ENCODE results near the gene TRERF1.

The TRERF1 gene

DNA sequence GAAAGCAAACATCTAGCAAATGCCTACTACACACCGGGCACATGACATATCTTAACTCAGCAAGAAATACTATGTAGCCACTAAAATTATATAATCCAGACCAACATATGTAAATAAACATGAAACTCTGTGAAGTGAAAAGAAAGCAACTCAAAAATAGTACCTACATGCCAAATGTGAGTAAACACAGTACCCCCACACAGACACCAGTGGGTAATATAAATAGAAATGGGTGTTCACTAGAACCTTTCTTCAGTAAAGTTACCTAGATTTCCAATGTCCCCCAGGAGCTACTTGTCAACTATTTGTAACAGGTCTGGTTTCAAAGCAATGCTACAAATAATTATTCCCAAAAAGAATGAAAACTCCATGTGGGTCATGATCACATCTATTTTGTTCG, 25.5 kb downstream of the TRERF1 start:
- no peak for DNase-seq (ENCODE audit: low read depth)

DNA sequence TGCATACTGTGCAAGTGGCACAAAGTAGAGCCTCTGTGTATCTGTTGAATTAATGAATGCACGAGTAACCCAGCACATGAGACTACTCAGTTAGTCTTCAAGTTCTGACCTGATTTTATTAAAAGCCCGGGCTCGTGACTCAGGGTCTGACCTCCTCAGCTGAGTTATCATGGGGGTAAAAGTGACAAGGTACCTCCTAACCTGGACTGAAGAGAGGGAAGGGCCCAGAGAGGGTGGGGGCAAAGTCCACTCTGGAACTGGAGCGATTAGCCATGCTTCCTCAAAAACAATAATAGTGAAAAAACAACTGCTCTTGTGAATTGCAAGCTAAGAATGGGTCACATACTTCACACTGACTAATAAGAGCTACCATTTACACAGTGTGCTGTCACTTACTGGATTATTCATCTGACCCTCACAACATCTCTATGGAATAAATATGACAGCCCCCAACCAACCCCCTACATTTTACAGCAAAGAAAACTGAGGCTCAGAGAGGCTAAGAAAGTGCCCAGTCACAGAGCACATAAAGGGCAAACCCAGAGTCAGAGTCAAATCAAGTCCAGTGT, 26.7 kb downstream of the TRERF1 start:
- DNase-seq (ENCODE audit: low read depth) = no peak

DNA sequence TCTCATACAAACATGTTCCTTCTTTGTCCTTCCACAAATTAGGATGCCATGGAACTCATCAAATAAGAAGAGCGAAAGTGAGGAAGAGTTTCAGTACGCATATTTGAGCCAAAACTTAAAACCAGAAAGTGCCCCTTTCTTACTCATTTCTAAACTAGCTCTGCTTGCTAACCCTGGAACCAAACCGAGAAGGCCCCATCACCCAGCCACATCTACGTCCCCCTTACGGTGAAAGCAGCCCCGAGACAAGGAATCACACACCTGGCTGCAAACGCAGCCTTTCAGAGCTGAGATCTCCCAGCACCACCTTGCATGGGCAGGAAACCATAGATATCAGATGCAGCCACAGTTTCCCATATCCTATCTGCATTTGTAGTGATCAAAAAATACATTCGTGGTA, 28.5 kb downstream of the TRERF1 start:
- DNase-seq (ENCODE audit: low read depth) = no peak

DNA sequence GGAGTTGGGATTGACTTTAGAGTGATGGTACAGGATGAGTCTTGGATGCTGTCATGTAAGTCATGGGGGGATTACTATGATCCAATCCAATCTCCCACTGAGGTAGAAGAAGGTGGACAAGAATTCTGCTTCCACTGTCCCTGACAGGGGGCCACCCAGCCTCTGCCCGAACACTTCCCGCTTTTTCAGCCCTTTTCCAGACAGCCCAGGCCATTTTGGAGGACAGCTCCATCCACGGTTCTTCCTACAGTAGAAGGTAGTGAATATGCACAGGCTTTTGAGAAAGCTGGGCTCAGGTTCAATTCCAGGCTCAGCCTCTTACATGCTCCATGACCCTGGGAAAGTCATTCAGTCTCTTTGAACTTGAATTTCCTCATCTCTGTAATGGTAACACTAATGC, 31.0 kb downstream of the TRERF1 start:
- no peak for DNase-seq (ENCODE audit: low read depth)

DNA sequence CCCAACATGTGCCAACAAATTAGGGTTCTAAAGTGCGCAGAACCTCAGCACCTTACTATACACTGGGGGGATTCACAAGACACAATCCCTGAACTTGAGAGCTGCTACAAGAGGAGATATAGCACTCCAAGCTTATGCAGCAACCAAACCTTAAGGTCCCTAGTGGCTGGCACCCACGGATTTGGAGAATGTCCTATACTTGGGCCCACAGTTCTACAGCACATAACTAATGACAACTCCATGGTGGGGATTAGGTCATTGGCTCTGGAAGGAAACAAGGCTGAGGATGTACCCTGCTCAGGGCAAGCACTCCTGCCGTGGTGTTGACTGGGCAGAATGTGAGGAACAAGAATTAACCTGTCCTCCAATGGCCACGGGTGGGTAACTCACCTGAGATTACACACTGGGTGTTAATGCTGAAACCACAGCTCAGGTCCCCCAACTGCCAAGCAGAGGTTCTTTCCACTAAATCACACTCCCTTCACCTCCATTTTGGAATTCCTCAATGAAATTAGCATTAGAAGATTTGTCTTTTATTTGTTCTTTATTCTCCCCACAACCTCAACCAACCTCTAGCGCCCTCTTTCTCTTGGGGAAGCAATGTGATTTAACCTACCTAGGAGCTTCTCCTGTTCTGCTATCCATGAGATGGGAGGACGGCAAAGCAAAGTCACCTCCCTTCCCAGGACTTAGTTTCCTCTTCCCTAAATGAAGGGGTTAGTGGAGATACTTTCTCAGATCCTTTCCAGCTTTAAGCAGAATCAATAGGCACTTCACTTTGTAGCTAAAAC, 32.0 kb downstream of the TRERF1 start:
- no peak for DNase-seq (ENCODE audit: low read depth)

DNA sequence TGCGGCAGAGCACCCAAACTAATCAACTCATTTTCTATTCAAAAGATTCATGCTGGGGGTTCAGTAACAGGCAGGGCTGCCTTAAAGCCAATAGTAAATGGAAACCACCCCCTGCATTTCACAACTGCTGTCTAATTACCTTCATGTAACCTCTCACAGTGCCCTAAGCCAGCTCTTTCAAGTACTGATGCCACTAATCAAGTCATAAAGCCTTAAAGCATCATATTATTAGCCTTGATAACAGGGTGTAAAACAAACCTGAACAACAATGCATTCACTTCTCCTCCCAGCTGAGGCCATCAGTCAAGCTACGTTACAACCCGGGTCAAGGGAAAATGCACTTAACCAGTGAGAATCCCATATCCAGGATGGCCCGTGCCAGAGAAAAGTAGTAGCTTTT, 33.0 kb downstream of the TRERF1 start:
- no peak for DNase-seq (ENCODE audit: low read depth)

DNA sequence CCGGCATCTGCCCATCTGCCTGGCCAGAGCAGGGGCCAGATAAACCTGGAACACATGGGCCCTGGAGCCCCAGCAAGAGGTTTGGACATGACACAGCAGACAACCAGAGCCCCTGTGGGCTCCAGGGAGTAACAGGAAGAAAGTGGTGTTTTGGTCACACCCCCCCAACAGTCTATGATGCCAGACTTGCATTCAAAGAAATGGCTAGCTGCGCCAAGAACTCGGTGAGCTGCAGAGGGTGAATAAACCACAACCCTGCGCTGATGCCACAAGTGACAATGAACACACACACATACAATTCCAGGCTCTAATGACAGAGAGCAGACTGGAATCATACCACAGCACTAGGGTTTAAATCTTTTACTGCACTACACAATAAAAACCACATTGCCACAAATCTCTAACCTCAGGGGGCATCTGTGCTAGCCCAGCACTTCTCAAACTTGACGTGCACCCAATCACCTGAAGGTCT, 34.0 kb downstream of the TRERF1 start:
- DNase-seq (ENCODE audit: low read depth) = peak; percentile 15

DNA sequence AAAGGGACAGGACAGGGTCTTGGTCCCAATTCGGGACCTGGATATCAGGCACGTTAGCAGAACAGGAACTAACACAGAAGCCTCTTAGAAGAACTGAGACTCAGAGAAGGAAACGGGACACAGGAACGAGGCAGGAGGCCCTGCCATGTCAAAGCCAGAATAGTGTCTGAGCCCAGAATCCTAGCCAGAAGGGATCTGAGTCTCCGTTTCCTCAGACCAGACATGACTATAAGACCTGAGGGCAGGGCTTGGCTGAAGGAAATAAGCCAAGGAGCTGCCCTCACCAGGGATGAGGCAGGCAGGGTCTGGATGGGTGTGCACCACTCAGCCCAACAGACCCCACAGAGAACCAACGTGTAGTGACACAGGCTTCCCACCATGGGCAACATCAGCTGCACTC, 40.3 kb downstream of the TRERF1 start:
- DNase-seq (ENCODE audit: low read depth) = no peak

DNA sequence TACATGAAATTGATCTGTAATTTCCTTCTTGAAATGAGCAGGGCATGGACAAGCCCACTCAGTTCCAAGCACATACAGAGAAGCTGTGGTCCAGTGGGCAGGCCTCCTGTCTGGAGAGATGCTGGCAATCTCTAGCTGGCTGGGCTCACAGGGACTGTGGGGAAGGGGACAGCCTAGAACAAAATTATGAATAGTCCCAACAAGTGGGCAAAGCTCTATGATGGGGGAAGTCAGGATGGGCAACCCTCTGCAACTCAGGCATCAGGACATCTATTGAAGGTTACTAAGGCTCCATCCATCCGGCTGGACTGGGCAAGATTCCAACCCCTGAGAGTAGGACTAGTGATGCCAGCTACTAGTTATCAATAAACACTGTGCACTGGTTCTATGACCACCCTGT, 40.9 kb downstream of the TRERF1 start:
- DNase-seq (ENCODE audit: low read depth) = no peak

DNA sequence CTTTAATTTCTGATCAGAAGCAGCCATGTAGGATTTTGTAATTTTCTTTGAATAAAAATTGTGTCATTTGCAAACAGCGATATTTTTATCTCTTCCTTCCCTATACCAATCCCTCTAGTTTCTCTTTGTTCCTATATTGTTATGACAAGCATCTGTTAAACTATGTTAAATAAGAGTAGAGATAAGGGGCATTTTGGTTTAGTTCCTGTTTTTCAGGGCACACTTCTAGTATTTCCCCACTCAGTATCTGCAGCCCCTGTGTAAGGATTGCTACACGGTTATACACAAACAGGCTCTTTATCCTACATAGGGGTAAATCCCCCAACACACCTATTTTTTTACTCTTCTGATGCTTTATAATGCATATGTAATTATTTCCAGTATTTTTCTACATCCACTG, 42.1 kb downstream of the TRERF1 start:
- no peak for DNase-seq (ENCODE audit: low read depth)

DNA sequence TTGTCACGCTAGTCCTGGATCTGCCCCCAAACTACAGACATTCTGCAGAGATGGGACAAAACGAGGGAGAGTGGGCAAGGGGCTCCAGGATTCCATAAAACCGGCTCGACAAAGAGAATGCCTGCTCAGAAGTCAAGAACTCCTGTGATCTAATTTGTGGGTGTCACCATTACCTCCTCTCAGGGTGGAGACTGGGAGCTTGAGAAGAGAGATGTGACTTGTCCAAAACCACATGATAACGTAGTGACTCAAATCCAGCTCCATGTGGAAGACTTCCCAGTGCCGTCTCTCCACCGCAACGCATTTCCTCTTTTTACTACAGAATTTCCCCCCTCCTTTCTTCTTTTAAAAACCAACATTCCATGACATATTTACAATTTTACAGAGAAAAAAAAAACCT, 44.3 kb downstream of the TRERF1 start:
- DNase-seq (ENCODE audit: low read depth) = no peak

DNA sequence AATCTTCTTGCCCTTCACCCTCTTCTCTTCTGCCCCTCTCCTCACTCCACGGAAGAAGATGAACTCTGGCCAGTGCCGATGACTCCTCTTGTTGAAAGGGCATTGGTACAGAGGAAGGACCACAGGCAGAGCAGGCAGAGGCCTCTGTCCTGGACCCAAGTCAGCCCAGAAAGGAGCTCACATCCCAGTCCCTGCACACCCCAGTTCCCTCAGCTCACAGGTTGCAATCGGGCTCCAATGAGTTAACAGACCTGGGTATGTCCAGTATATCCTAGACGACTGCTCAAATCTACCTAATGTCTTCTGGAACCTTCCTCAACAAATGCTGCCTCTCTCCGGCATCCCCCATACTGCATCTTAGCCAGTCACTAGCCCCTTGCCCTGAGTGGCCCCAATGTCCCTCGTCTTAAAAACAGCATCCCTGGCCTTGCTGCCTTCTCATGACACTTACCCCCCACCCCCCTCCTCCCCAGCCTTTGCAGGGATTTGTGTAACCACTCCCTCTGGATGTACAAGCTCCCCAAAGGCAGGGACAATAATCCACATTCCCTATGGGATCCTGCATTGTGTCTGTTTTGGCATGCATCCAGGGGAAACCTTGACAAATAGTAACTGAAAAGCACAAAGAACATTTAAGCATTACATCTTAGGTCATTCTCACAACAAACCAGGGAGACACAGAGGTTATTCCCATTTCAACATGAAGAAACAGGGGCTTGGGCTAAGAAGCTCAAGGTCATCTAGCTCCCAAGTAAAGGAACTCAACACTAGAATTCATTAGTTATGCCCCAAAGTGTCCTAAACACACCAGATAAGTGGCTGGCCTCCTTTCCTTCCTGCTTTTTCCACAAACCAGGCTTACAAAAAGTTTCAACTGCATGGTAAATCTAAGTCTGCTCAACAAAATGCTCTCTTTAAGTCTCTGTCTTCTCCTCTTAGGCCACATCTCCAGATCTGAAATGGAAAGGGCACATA, 45.1 kb downstream of the TRERF1 start:
- no peak for DNase-seq (ENCODE audit: low read depth)

DNA sequence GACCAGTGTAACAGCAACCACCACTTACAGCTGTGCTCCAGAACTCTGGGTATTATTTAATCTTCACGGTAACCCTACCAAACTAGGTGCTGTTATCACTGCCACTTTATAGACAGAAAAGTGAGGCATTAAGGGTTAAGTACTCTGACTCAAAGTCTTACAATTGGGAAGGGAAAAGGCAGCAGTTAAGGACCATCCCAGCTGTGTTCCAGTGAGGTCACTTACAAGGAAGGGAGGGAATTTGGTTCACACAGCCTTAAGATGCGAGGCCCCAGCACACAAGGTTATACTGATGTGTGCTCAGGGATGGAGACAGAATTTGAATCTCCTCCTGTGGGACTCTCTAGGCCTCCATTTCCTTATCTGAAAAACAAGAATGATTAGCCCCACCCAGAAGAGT, 46.7 kb downstream of the TRERF1 start:
- DNase-seq (ENCODE audit: low read depth) = no peak

DNA sequence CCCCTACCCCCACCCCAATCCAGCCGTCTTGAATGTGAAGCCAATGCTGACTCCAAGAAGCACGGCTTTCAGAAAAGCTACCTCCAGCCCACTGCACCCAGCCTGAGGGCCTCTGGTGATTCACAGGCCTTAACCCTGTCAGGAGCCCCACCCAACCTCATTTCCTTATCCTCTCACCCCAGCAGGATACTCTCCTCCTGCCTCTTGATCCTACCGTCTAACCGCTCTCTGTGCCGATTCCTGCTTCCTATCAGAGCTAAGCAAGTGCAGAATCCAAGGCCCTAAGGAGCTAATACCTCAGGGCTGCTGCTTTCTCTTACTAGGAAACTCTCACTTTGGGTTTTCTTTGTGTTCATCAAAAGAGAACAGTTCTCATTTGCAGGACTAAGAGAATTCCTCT, 47.2 kb downstream of the TRERF1 start:
- DNase-seq (ENCODE audit: low read depth) = peak; percentile 24

DNA sequence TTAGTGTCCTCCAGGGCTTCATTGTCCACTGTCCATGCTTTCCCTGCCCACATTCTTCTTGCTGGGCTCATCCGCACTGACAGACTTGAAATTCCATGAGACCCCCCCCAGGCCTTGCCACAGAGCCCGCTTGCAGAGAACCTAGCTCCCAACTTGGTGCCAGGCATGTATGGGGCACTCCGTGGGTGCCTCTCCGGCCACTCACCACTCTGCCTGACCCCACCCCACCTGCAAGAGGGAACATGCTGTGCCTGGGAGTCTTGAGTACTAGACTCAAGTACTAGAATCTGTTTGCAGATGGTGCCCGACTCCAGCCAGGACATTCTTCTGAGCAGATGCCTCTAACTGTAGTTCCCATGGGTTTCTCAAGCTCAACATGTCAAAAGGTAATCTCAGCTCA, 47.9 kb downstream of the TRERF1 start:
- DNase-seq (ENCODE audit: low read depth) = no peak

DNA sequence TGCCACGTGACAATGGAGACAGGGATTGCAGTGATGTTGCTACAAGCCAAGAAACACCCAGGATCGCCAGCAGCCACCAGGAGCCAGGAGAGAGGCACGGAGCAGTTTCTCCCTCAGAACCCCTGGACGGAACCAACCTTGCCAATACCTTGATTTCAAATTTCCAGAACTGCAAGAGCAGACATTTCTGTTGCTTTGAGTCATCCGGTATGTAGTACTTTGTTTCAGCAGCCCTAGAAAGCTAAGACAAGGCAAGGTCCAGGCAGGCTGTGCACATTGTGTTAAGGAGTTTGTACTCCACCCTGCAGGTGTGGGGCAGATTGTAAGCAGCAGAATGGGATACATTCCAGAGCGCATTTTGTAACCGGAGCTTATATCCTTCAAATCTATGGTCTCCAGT, 48.3 kb downstream of the TRERF1 start:
- no peak for DNase-seq (ENCODE audit: low read depth)

DNA sequence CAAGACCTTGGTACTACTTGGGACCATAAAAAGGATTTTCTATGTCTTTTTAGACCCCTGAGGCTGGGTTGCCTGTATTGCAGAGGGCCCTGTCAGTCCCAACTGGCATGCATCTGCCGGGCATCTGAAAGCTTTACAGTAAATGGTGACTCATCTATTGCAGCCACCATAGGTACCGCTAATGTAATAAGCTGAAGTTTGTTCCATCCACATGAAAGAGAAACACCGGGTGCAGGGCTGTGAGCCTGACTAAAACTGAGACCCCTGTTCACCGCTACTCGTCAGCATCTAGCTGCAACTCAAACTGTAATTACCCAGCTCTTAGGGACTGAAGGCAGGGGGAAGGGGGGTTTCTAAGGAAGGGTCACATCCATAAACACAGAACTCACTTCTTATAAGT, 49.5 kb downstream of the TRERF1 start:
- peak; percentile 46 for DNase-seq (ENCODE audit: low read depth)

DNA sequence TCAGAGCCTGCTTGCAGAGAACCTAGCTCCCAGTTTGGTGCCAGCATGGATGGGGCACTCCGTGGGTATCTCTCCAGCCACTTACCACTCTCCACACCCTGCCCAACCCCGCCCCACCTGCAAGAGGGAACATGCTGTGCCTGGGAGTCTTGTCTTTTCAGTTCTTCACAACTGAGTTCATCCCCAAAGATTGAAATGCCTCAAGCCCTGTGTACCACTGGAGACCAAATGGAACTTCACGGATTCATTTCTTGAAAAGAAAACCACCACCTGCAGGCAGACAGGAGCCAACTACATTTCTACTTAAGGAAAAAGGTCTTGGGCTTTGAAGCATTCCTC, 50.1 kb downstream of the TRERF1 start:
- no peak for DNase-seq (ENCODE audit: low read depth)

DNA sequence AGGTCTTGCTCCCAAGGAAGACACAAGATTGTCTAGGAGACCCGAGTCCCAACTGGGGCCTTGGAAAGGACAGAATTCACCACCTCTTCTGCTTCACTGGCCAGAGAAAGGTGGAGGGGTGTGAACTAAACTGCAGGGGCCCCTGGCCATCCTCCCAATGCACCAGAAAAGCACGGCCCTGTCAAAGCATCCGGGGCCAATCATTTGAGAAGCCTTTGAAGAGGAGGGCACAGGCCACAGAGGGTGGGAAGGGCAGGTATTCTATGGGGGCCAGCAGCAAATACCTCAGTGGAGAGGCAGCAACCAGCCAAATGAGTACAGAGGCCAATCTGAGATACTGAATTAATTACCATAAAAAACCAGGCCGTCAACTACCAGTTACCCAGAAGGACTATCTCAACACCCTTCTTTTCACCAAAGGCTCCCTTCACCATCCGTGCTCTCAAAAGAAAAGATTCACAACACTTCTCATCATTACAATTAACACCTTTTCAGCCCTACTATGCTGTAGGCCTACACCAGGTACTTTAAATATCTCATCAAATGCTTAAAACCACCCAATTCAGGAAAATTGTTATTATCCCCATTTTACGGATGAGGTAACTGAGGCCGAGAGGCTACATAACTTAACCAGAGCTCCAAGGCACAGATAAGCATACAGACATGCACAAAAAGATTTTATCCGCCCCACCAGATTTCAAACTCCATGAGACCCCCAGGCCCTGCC, 50.7 kb downstream of the TRERF1 start:
- DNase-seq (ENCODE audit: low read depth) = no peak

DNA sequence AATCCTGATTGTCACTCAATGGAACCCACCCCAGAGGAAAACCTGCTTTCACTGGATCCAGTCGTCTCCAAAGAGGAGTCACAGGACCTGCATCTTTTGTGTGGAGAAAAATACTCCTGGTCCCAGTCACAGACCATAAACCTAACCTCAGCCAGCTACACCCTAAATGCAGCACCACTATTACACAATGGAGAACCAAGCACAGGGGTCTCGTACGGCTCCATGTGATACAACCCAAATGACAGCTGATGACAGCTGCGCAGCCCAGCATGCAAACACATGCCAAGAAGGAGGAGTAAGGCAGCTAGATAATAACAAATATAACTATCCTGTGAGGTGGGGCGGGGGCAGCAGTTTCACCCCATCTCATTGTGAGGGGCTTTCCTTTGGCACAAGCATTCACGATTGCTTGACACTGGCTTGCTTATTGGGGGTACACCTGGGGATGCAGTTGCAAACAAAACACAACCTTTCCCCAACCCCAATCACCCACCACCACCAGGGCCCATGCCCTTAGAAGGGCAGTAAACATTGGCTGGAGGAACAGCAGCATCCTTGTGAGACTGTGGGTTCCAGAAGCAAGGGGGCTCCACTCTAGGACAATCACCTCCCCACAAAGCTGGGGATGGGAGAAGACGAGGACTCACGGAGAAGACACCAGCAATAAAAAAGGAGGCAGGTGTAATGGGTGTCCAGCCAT, 51.5 kb downstream of the TRERF1 start:
- no peak for DNase-seq (ENCODE audit: low read depth)

DNA sequence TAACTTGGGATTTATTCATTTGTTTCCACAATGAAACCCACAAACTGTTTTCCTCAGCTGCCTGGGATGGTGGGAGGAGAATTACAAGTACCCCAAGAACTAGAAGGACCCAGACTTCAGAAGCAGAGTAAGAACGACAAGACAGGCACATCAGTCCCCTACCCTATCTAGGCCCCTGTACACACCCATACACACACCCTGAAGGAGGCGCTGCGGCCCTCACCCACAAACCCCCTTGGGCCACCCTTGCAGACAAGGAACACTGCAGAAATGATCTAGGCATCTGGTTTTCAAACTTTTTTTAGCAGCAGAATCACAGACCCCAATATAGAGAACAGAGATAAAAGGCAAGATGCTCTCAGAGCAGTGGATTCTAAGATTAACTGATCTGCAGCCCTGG, 55.0 kb downstream of the TRERF1 start:
- no peak for DNase-seq (ENCODE audit: low read depth)
